Motor neuron (in vitro differentiated cells): ENCODE results near the gene CALN1. TPM values are rescaled to one million over a fixed set of nuclear protein-coding genes. Genes with fewer than 3 reads are reported as not detected.
"Not testable (repeated sequence)": the region's sequence is repeated elsewhere in the genome, so short reads cannot be mapped to it uniquely, and the experiment has no call there.

ENCODE experiments used
- ATAC-seq, 8 experiments: fragments of 200-7000 bp; cut with Tn5 transposase; replicated peaks in 6 of 8; 2 replicates each; pipeline ENCODE4 v1.8.0; 2021; ENCODE audit warnings: mild to moderate bottlenecking in 8 of 8, moderate library complexity in 8 of 8
- H3K27ac ChIP-seq, 2 donors: fragments of 250-450 bp; sonication (Bioruptor Pico); 2 replicates each; pipeline ENCODE4 v1.9.0; 2021; ENCODE audit warnings: antibody characterized with exemption in 2 of 2, mild to moderate bottlenecking in 2 of 2, moderate library complexity in 1 of 2
- H3K4me1 ChIP-seq, 2 donors: fragments of 250-450 bp; sonication (Bioruptor Pico); replicated peaks in 1 of 2; 2 replicates each; pipeline ENCODE4 v1.6.1; 2021; ENCODE audit warnings: antibody characterized with exemption in 2 of 2, mild to moderate bottlenecking in 2 of 2, moderate library complexity in 1 of 2
- H3K4me3 ChIP-seq, 5 donors: fragments of 250-450 bp; sonication (Bioruptor Pico); 2 replicates each; pipeline ENCODE4 v1.9.0; 2021; ENCODE audit warnings: antibody characterized with exemption in 5 of 5, mild to moderate bottlenecking in 5 of 5, moderate library complexity in 4 of 5
- WGBS, 10 experiments: fragments of 450-650 bp; shearing (Covaris generic); methylation state at CpG; one replicate each; pipeline ENCODE4 v1.0.0; 2022; 5-methylcytosine and 5-hydroxymethylcytosine counted together
- in situ Hi-C, 9 experiments: fragments of 400-800 bp; cut with MboI; loops; one replicate each; pipeline ENCODE4 v1.15.0; 2021; ENCODE audit warnings: low sequenced_read_pairs in 9 of 9, low pct_unique_long_range_greater_than_20kb in 2 of 9; ENCODE audit not compliant: unreplicated experiment in 9 of 9
- total RNA-seq, 8 experiments: library from RNA; unstranded; fragments of 300-600 nt; gene quantifications; 2 replicates each; pipeline versions ENCODE4 v1.2.3 to v1.2.4, GENCODE V29; 2022

CALN1 gene
- total RNA-seq, 8 experiments from 2014 or later: 0.05 to 2.4 (median 0.72) TPM

GRCh38 chr7:71925663-71926062, 486.5 kb downstream of the CALN1 start:
- Histone ChIP-seq H3K27ac (no peak overlapping the region), H3K4me3 (no peak overlapping the region), H3K4me1 (no peaks in the 10 kb centered on the region)
- 22 to 100% (median 45%) methylated on average over 1 to 7 of the region's 7 CpGs; no CpG with 5 or more reads in 2 of the 10 experiments for WGBS, 10 experiments
- ATAC-seq: no peak
- in situ Hi-C loops: loop anchor here in 1 of 9 experiments (25.0 kb wide), 1 partner anchor 112 kb away; no protein-coding TSS in a partner anchor

- WGBS, 10 experiments: 16 to 100% (median 82%) methylated on average over 1 to 4 of the region's 4 CpGs; no CpG with 5 or more reads in 3 of the 10 experiments
- ATAC-seq, H3K4me1 ChIP-seq, in situ Hi-C loops, H3K4me3 ChIP-seq, H3K27ac ChIP-seq: not testable (repeated sequence)
Observed at GRCh38 chr7:71914204-71914603, 497.9 kb downstream of the CALN1 start.

DNA sequence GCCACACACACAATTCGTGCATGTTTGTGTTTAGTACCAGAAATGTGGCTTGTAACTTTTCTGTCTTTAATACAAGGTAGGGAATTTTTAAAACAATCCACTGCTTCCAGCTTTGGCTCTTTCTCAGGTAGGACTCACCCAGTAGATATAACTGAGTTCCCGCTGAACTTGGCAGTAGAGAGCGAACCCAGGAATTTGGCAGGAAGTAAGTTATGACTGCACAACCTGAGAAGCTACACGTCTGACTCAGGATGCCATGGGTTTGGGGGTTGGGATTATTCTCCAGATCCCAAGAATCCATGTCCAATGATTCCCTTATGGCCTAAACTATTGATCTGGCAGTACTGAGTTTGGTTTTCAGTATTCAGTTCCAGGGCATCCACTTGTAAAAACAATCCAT, 499.7 kb downstream of the CALN1 start:
- ATAC-seq: no peak
- in situ Hi-C loops: no loop called here
- WGBS, 10 experiments: 40 to 86% (median 80%) methylated on average over 1 to 4 of the region's 4 CpGs; no CpG with 5 or more reads in 5 of the 10 experiments
- no peak overlapping the region for H3K27ac ChIP-seq
- H3K4me3 ChIP-seq: no peak overlapping the region
- no peaks in the 10 kb centered on the region for H3K4me1 ChIP-seq

DNA sequence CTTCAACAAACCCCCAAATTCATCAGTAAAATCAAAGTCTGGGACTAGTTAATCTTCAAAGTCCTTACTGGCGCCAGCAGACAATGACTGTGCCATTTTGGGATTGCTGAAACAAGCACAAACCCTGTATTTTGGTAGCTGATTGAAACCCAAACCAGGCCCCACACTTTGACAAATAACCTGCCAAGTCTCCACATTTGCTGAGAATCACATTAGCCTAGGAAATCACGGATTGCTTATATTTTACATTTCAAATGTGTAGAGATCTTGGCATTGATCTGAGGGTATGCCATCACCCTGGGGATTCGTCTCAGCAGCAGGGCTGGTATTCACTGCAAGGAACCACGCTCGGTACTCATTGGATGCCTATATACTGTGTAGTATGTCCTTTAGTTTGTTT, 501.1 kb downstream of the CALN1 start:
- WGBS, 10 experiments: 33 to 100% (median 78%) methylated on average over 1 to 5 of the region's 5 CpGs; no CpG with 5 or more reads in 4 of the 10 experiments

GRCh38 chr7:71905821-71906220, 506.3 kb downstream of the CALN1 start:
- Histone ChIP-seq H3K27ac (no peak overlapping the region), H3K4me1 (no peaks in the 10 kb centered on the region), H3K4me3 (no peak overlapping the region)
- WGBS, 10 experiments: 40 to 100% (median 70%) methylated on average over 1 of the region's 1 CpG; no CpG with 5 or more reads in 6 of the 10 experiments
- no peak for ATAC-seq
- in situ Hi-C loops: no loop called here

More for the DNA sequence above, 501.1 kb downstream of the CALN1 start:
- no peaks in the 10 kb centered on the region for H3K4me1 ChIP-seq
- H3K27ac ChIP-seq: no peak overlapping the region
- in situ Hi-C loops: no loop called here
- no peak overlapping the region for H3K4me3 ChIP-seq
- no peak for ATAC-seq

DNA sequence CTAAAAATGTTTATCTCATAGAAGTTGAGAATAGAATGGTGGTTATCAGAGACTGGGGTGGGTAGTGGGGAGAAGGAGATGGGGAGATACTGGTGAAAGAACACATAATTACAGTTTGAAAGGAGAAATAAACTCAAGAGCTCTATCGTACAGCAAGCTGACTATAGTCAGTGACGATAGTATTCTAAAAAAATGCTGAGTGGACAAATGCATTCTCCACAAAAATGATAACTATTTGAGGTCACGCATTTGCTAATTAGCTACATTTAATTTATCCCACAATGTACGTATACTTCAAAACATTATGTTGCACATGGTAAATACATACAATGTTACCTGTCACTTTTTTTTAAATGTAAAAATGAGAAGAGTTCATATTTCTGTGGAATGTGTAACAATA, 507.7 kb downstream of the CALN1 start:
- 19 to 100% (median 85%) methylated on average over 1 to 4 of the region's 4 CpGs for WGBS, 10 experiments
- Histone ChIP-seq H3K4me1 (no peaks in the 10 kb centered on the region), H3K27ac (no peak overlapping the region), H3K4me3 (no peak overlapping the region)
- in situ Hi-C loops: no loop called here
- no peak for ATAC-seq

DNA sequence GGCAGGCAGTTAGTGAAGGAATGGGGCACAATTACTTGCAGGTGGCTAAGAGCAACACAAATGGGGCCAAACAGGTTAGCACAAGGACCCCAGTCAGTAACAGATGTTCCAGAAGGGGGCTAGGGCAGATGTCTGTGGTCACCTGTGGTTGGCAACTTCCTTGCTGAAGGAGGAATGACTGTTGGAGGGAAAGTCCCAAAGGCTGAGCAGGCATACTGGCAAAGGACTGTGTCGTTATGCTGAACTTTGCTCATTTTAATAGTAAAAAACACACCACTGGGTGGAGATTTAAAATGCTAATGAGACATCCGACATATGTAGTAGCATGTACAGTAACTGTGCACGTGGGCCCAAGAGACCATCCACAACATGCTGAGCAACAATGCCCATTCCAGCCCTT, 511.6 kb downstream of the CALN1 start:
- ATAC-seq: no peak
- WGBS, 10 experiments: 0 to 100% (median 68%) methylated on average over 1 to 3 of the region's 3 CpGs; no CpG with 5 or more reads in 2 of the 10 experiments
- no peaks in the 10 kb centered on the region for H3K4me1 ChIP-seq
- no peak overlapping the region for H3K4me3 ChIP-seq
- H3K27ac ChIP-seq: no peak overlapping the region
- in situ Hi-C loops: no loop called here

- no peak overlapping the region for H3K4me3 ChIP-seq
- in situ Hi-C loops: no loop called here
- H3K4me1 ChIP-seq: no peaks in the 10 kb centered on the region
- WGBS, 10 experiments: 0 to 80% (median 44%) methylated on average over 1 to 2 of the region's 2 CpGs; no CpG with 5 or more reads in 6 of the 10 experiments
- ATAC-seq: no peak
- no peak overlapping the region for H3K27ac ChIP-seq
Observed at GRCh38 chr7:71896535-71896934, 515.6 kb downstream of the CALN1 start.

- WGBS, 10 experiments: 0 to 68% (median 19%) methylated on average over 1 to 7 of the region's 7 CpGs; no CpG with 5 or more reads in 2 of the 10 experiments
- peak in 4 of 8 experiments; percentile 33 to 72 (median 68) for ATAC-seq
- peaks cover 0 to 9% of the 10 kb centered on the region in 2 donors for H3K4me1 ChIP-seq
- H3K4me3 ChIP-seq: no peak overlapping the region
- in situ Hi-C loops: no loop called here
- peak overlapping the region in 1 of 2 donors; percentile 43 for H3K27ac ChIP-seq
Observed at GRCh38 chr7:71886046-71886445, 526.1 kb downstream of the CALN1 start.

DNA sequence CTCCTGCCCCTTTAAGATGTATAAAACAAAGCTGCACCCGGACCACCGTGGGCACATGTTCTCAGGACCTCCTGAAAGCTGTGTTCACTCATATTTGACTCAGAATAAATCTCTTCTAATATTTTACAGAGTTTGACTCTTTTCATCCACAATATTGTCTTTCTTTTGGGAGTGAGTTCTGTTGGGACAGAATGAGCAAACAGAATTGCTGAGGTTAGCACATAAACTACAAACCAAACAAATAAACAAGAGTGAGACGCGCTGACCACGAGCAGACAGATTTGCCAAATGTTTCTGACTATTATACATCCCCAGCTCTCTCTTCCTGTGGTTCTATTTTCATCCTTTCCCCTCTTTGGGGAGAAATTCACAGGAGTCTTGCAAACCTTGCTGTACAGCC, 526.7 kb downstream of the CALN1 start:
- no peak for ATAC-seq
- WGBS, 10 experiments: 0 to 100% (median 63%) methylated on average over 3 to 5 of the region's 5 CpGs; no CpG with 5 or more reads in 5 of the 10 experiments
- Histone ChIP-seq H3K4me1 (peaks cover 0 to 9% of the 10 kb centered on the region in 2 donors), H3K27ac (peak overlapping the region in 1 of 2 donors; percentile 43), H3K4me3 (no peak overlapping the region)
- in situ Hi-C loops: no loop called here

DNA sequence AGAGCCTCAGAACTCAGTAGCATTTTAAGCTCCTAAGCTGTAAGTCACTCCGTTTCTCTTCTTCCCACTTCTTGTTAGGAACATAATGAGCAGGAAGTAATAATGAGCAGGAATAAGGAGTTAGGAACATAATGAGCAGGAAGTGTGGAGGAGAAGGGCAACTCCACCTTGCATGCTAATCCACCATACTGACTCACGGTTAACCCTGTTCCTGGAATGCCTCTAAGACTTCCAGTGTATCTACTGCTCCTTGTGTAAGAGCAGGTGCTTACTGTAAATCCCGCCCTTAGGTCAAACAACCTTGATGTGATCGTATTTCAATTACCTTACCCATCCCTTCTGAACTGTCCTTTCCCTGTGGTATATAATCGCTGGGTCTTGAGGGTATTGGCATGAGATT, 528.7 kb downstream of the CALN1 start:
- in situ Hi-C loops: no loop called here
- H3K4me3 ChIP-seq: no peak overlapping the region
- H3K4me1 ChIP-seq: peaks cover 0 to 9% of the 10 kb centered on the region in 2 donors
- WGBS, 10 experiments: 20 to 100% (median 83%) methylated on average over 1 to 4 of the region's 5 CpGs; no CpG with 5 or more reads in 1 of the 10 experiments
- H3K27ac ChIP-seq: no peak overlapping the region
- no peak for ATAC-seq

GRCh38 chr7:71871446-71871845, 540.7 kb downstream of the CALN1 start:
- Histone ChIP-seq H3K4me1 (no peaks in the 10 kb centered on the region), H3K4me3 (no peak overlapping the region), H3K27ac (no peak overlapping the region)
- ATAC-seq: no peak
- in situ Hi-C loops: no loop called here
- 0 to 100% (median 58%) methylated on average over 1 to 4 of the region's 4 CpGs; no CpG with 5 or more reads in 4 of the 10 experiments for WGBS, 10 experiments

GRCh38 chr7:71870812-71871211, 541.3 kb downstream of the CALN1 start:
- H3K4me1 ChIP-seq: no peaks in the 10 kb centered on the region
- WGBS, 10 experiments: 0 to 72% (median 43%) methylated on average over 1 to 2 of the region's 2 CpGs; no CpG with 5 or more reads in 2 of the 10 experiments
- no peak overlapping the region for H3K27ac ChIP-seq
- no peak for ATAC-seq
- in situ Hi-C loops: no loop called here
- H3K4me3 ChIP-seq: no peak overlapping the region

DNA sequence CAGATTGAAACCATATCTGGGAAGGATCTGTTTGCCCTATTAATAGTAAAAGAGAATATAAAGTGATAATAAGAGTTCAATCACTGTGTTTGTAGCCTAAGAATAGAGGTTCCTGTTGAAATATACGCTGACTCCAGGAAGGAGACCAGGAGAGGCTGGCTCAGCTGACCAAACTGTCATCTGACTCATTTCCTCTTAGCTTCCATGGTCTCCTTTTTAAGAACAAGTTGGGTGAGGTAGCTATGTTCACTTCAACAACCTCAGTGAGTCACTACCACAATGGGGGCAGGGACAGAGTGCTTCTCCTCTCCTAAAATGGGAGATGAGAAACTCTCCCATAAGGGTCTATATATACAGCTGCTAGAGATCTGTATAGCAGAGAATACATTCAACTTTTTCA, 543.3 kb downstream of the CALN1 start:
- 70 to 100% (median 100%) methylated on average over 1 of the region's 1 CpG; no CpG with 5 or more reads in 7 of the 10 experiments for WGBS, 10 experiments
- no peak for ATAC-seq
- Histone ChIP-seq H3K27ac (no peak overlapping the region), H3K4me1 (no peaks in the 10 kb centered on the region), H3K4me3 (no peak overlapping the region)
- in situ Hi-C loops: no loop called here
